Thyroid gland (tissue), 4 donors: ENCODE measurements around the gene NUDCD2. TPM values are rescaled to one million over a fixed set of nuclear protein-coding genes. Genes with fewer than 3 reads are reported as not detected.

Experiments used
- DNase-seq, 2 donors: peaks; one replicate each; pipeline ENCODE4 v3.0.0-alpha.2; 2019
- H3K27ac ChIP-seq, 3 donors: fragments of 200-600 bp; sonication (generic); 1 replicate in 2 of 3; 2 replicates in 1 of 3; pipeline ENCODE4 v1.5.1; 2016 to 2019; ENCODE audit warnings: mild to moderate bottlenecking in 1 of 3, moderate library complexity in 1 of 3
- H3K27me3 ChIP-seq: fragments of 200-600 bp; sonication (generic); one replicate; pipeline ENCODE4 v1.5.1; 2019
- H3K36me3 ChIP-seq, 2 donors: fragments of 200-600 bp; sonication (generic); one replicate each; pipeline ENCODE4 v1.5.1; 2016 to 2019
- H3K4me1 ChIP-seq, 2 donors: fragments of 200-600 bp; sonication (generic); one replicate each; pipeline ENCODE4 v1.5.1; 2017 to 2019
- H3K4me3 ChIP-seq, 3 donors: fragments of 200-600 bp; sonication (generic); replicated peaks in 1 of 3; 1 replicate in 2 of 3; 2 replicates in 1 of 3; pipeline ENCODE4 v1.5.1; 2016; ENCODE audit warnings: mild to moderate bottlenecking in 1 of 3
- H3K9me3 ChIP-seq: fragments of 200-600 bp; sonication (generic); one replicate; pipeline ENCODE4 v1.5.1; 2017
- POLR2A ChIP-seq, 2 donors: fragments of 450-650 bp; IDR thresholded peaks; one replicate each; pipeline ENCODE4 v1.6.1; 2017; ENCODE audit warnings: antibody characterized with exemption in 2 of 2, mild to moderate bottlenecking in 2 of 2, moderate library complexity in 1 of 2
- WGBS, 2 donors: methylation state at CpG; one replicate each; pipeline ENCODE4 v1.1.5; 2017; 5-methylcytosine and 5-hydroxymethylcytosine counted together
- intact Hi-C: fragments of 100-400 bp; cut with DNase I; formaldehyde crosslinking; loops from one replicate; pipeline ENCODE4 v1.15.1; 2023
- total RNA-seq, 4 donors: library from RNA; depleted of rRNA; stranded (reverse); fragments of >200 nt; gene quantifications; one replicate each; pipeline ENCODE4 v1.2.3, GENCODE V29; 2016
- TF ChIP-seq, protein P1 (sequence below), 6 experiments: fragments of 200-600 bp in 3 of 6; fragments of 450-650 bp in 3 of 6; sonication (generic) in 3 of 6; IDR thresholded peaks; one replicate each; pipeline ENCODE4 v1.5.1; 2016 to 2019; ENCODE audit warnings: antibody characterized with exemption in 6 of 6, mild to moderate bottlenecking in 2 of 6, inconsistent platforms in 1 of 6, moderate library complexity in 1 of 6

NUDCD2 gene
- total RNA-seq, 4 donors from 2014 or later: 7.0 to 19.5 (median 14.8) TPM

GRCh38 chr5:163473635-163474243 is 13.8 kb upstream of the NUDCD2 start:
- intact Hi-C loops: no loop called here
- DNase-seq: no peak
- H3K27me3 ChIP-seq: no peaks in the 10 kb centered on the region
- 83 to 96% methylated on average over 3 of the region's 3 CpGs for WGBS, 2 donors
- H3K4me1 ChIP-seq: no peaks in the 10 kb centered on the region
- no peaks in the 10 kb centered on the region for H3K9me3 ChIP-seq
- H3K4me3 ChIP-seq: no peak overlapping the region
- no peaks in the 10 kb centered on the region for H3K36me3 ChIP-seq
- no peak overlapping the region for H3K27ac ChIP-seq
- TF ChIP-seq, protein P1, sequence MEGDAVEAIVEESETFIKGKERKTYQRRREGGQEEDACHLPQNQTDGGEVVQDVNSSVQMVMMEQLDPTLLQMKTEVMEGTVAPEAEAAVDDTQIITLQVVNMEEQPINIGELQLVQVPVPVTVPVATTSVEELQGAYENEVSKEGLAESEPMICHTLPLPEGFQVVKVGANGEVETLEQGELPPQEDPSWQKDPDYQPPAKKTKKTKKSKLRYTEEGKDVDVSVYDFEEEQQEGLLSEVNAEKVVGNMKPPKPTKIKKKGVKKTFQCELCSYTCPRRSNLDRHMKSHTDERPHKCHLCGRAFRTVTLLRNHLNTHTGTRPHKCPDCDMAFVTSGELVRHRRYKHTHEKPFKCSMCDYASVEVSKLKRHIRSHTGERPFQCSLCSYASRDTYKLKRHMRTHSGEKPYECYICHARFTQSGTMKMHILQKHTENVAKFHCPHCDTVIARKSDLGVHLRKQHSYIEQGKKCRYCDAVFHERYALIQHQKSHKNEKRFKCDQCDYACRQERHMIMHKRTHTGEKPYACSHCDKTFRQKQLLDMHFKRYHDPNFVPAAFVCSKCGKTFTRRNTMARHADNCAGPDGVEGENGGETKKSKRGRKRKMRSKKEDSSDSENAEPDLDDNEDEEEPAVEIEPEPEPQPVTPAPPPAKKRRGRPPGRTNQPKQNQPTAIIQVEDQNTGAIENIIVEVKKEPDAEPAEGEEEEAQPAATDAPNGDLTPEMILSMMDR (IDR thresholded peaks at IDR 0.05): peak in 4 of 6 experiments; percentile 24 to 59 (median 36)
- TF ChIP-seq POLR2A (IDR thresholded peaks at IDR 0.05): no peak

- no peak for DNase-seq
- TF ChIP-seq, protein P1 (IDR thresholded peaks at IDR 0.05): no peak
- Histone ChIP-seq H3K9me3 (no peaks in the 10 kb centered on the region), H3K27ac (no peak overlapping the region), H3K4me3 (no peak overlapping the region), H3K4me1 (no peaks in the 10 kb centered on the region), H3K36me3 (no peaks in the 10 kb centered on the region), H3K27me3 (no peaks in the 10 kb centered on the region)
- WGBS, 2 donors: 77 to 78% methylated on average over 4 of the region's 4 CpGs
- intact Hi-C loops: no loop called here
Measured at GRCh38 chr5:163467682-163468081, 7.8 kb upstream of the NUDCD2 start.

DNA sequence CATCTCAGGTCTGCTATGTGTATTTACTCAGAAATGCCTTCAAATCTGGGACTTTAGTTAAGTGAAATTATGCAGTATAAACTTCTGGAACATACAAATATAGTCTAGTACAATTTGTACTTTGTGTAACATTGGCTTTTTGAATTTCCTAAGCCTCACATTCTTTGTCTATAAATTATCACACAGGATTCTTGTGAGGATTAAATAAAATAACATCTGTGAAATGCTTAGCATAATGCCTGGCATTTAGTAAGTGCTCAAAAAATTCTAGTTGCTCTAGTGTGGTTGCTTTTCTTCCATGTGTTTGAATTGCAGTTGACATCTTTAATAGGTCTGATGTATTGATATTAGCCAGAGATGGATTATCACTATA is 3.1 kb upstream of the NUDCD2 start:
- Histone ChIP-seq H3K4me3 (no peak overlapping the region), H3K27ac (no peak overlapping the region), H3K9me3 (no peaks in the 10 kb centered on the region), H3K36me3 (no peaks in the 10 kb centered on the region), H3K27me3 (no peaks in the 10 kb centered on the region), H3K4me1 (peaks cover 14 to 16% of the 10 kb centered on the region in 2 donors)
- no peak for DNase-seq
- intact Hi-C loops: no loop called here
- no peak for TF ChIP-seq POLR2A (IDR thresholded peaks at IDR 0.05)
- TF ChIP-seq, protein P1 (IDR thresholded peaks at IDR 0.05): no peak

DNA sequence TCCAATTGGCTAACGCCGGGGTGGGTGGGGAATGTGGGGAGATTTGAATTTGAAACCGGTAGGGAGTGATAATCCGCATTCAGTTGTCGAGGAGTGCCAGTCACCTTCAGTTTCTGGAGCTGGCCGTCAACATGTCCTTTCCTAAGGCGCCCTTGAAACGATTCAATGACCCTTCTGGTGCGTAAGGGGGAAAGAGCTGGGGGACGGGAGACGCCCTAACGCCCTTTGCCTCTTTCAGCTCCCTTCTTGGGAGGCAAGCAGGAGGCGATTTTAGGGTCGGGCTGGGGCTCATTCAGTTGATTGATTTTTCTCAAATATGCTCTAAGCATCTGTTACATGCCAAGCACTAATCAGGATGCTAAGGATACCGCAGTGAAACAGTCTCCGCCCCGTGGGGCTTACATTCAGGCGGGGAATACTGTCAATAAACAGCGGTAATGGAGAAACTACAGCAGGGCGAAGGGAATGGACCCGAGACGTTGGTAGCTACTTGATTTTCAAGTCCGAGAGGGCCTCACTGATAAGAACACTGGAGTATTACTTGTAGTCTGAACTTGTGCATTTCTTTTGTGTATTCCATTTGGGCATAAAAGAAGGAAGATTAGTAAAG is 765 bp upstream of the NUDCD2 start, which contains the start of gene HMMR:
TSS of gene HMMR (plus strand) at position 71 of the 610 bp plus-strand sequence. CDS start at position 132, 61 bp downstream.
- WGBS, 2 donors: 0 to 1% methylated on average over 21 to 23 of the region's 23 CpGs
- TF ChIP-seq, protein P1 (IDR thresholded peaks at IDR 0.05): no peak
- TF ChIP-seq POLR2A (IDR thresholded peaks at IDR 0.05): no peak
- Histone ChIP-seq H3K27me3 (no peaks in the 10 kb centered on the region), H3K9me3 (no peaks in the 10 kb centered on the region), H3K4me3 (peak within 1 kb of the TSS; percentile 45 to 67 (median 55)), H3K4me1 (peaks cover 14 to 18% of the 10 kb centered on the region in 2 donors), H3K27ac (peak within 1 kb of the TSS; percentile 92 to 98 (median 97)), H3K36me3 (no peaks in the 10 kb centered on the region)
- intact Hi-C loops: loop anchor here (2.0 kb wide), 1 partner anchor 44 kb away; the partner anchor contains the start of gene MAT2B
- peak; percentile 21 to 30 for DNase-seq

GRCh38 chr5:163459462-163459818 is 462 bp downstream of the NUDCD2 start:
- no peak for DNase-seq
- no peak for TF ChIP-seq POLR2A (IDR thresholded peaks at IDR 0.05)
- TF ChIP-seq, protein P1 (IDR thresholded peaks at IDR 0.05): no peak

More at GRCh38 chr5:163459462-163459818, 462 bp downstream of the NUDCD2 start:
- no peaks in the 10 kb centered on the region for H3K27me3 ChIP-seq
- H3K9me3 ChIP-seq: no peaks in the 10 kb centered on the region
- peak overlapping the region; percentile 44 to 55 (median 45) for H3K4me3 ChIP-seq
- no peaks in the 10 kb centered on the region for H3K36me3 ChIP-seq
- H3K27ac ChIP-seq: peak overlapping the region; percentile 92 to 98 (median 97)
- peaks cover 14 to 18% of the 10 kb centered on the region in 2 donors for H3K4me1 ChIP-seq
- WGBS, 2 donors: 0% methylated on average over 11 to 12 of the region's 12 CpGs
- intact Hi-C loops: no loop called here
